Type B pancreatic cell (in vitro differentiated cells): Measurements from ENCODE around the gene DNAH14. TPM values are rescaled to one million over a fixed set of nuclear protein-coding genes. Genes with fewer than 3 reads are reported as not detected.
"Not testable (repeated sequence)": the region's sequence is repeated elsewhere in the genome, so short reads cannot be mapped to it uniquely, and the experiment has no call there.

Experiments used
- DNase-seq: peaks from one replicate; pipeline ENCODE4 v3.0.0; 2021; ENCODE audit warnings: mixed read lengths; ENCODE audit not compliant: unreplicated experiment; ENCODE audit errors: extremely low spot score
- H3K27ac Mint-ChIP-seq: 2 replicates; pipeline ENCODE4 v1.8.0; 2021; ENCODE audit warnings: mild to moderate bottlenecking, mixed read lengths
- H3K27me3 Mint-ChIP-seq: 2 replicates; pipeline ENCODE4 v1.8.0; 2021; ENCODE audit warnings: mixed read lengths
- H3K36me3 Mint-ChIP-seq: 2 replicates; pipeline ENCODE4 v1.8.0; 2021; ENCODE audit warnings: mixed read lengths
- H3K4me1 Mint-ChIP-seq: one replicate; pipeline ENCODE4 v1.8.0; 2021; ENCODE audit warnings: mixed read lengths; ENCODE audit not compliant: unreplicated experiment
- H3K4me3 Mint-ChIP-seq: 2 replicates; pipeline ENCODE4 v1.8.0; 2021; ENCODE audit warnings: mild to moderate bottlenecking, mixed read lengths
- H3K9me3 Mint-ChIP-seq: 2 replicates; pipeline ENCODE4 v1.8.0; 2021; ENCODE audit warnings: mixed read lengths
- total RNA-seq: library from RNA; stranded (reverse); gene quantifications from 2 replicates; pipeline ENCODE4 v1.2.1, GENCODE V29; 2021; ENCODE audit warnings: low replicate concordance
- TF ChIP-seq, protein P1 (sequence below): fragments of 200-600 bp; sonication (generic); conservative IDR thresholded peaks from 2 replicates; pipeline ENCODE4 v1.5.0; 2021; ENCODE audit warnings: antibody characterized with exemption, mild to moderate bottlenecking

DNAH14 gene
- total RNA-seq, 1 donor from 2014 or later: 42.1 TPM

DNA sequence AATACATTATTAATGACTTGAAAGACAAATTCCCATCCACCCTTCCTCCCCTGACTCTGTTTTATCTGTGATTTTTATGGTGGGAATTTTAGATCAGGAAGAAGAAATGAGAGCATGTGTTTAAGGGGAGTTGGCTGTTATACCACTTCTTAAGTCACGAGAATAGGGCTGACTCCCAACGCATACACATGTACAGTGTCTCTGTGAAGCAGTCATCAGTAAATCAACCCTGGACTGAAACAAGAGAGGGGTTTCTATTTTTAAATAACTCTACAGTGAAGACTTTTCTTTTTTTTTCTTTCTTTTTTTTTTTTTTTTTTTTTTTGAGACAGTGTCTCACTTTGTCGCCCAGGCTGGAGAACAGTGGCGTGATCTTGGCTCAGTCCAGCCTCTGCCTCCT lies 392.3 kb downstream of the DNAH14 start:
- TF ChIP-seq, protein P1, sequence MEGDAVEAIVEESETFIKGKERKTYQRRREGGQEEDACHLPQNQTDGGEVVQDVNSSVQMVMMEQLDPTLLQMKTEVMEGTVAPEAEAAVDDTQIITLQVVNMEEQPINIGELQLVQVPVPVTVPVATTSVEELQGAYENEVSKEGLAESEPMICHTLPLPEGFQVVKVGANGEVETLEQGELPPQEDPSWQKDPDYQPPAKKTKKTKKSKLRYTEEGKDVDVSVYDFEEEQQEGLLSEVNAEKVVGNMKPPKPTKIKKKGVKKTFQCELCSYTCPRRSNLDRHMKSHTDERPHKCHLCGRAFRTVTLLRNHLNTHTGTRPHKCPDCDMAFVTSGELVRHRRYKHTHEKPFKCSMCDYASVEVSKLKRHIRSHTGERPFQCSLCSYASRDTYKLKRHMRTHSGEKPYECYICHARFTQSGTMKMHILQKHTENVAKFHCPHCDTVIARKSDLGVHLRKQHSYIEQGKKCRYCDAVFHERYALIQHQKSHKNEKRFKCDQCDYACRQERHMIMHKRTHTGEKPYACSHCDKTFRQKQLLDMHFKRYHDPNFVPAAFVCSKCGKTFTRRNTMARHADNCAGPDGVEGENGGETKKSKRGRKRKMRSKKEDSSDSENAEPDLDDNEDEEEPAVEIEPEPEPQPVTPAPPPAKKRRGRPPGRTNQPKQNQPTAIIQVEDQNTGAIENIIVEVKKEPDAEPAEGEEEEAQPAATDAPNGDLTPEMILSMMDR: no peak
- H3K9me3 Mint-ChIP-seq: no peaks in the 10 kb centered on the region
- no peaks in the 10 kb centered on the region for H3K36me3 Mint-ChIP-seq
- no peak overlapping the region for H3K27ac Mint-ChIP-seq
- no peak overlapping the region for H3K4me3 Mint-ChIP-seq
- H3K27me3 Mint-ChIP-seq: no peaks in the 10 kb centered on the region
- peaks cover 5% of the 10 kb centered on the region for H3K4me1 Mint-ChIP-seq
- no peak for DNase-seq

DNA sequence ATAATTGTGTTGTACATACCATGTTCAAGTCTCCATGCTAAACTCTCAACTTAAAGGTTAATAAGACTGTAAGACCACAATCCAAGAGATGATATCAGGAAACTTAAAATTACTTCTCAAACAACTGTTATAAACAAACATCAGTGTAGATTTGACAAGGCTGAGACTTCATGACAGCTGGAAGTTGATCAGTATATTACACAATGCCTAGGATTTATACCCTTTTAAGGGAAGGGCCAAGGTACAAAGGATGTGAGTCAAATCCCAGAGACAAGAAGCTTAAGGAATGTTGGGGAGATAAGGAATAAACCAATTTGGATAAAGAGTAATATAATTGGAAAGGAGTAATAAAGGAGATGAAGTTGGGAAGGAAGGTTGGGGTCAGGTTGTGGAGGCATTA lies 399.6 kb downstream of the DNAH14 start:
- H3K27me3 Mint-ChIP-seq: no peaks in the 10 kb centered on the region
- no peak for DNase-seq
- no peaks in the 10 kb centered on the region for H3K9me3 Mint-ChIP-seq
- no peaks in the 10 kb centered on the region for H3K4me1 Mint-ChIP-seq
- no peak overlapping the region for H3K4me3 Mint-ChIP-seq
- TF ChIP-seq, protein P1: no peak
- H3K36me3 Mint-ChIP-seq: no peaks in the 10 kb centered on the region
- no peak overlapping the region for H3K27ac Mint-ChIP-seq

DNA sequence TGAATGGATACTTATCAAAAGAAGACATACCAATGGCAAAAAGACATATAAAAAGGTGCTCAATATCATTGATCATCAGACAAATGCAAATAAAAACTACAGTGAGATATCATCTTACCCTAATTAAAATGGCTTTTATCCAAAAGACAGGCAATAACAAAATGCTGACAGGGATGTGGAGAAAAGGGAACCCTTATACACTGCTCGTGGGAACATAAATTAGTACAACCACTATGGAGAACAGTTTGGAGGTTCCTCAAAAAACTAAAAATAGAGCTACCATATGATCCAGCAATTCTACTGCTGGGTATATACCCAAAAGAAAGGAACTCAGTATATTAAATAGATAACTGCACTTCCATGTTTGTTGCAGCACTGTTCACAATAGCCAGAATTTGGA lies 400.5 kb downstream of the DNAH14 start:
- H3K9me3 Mint-ChIP-seq, H3K27ac Mint-ChIP-seq, H3K36me3 Mint-ChIP-seq, DNase-seq, H3K4me1 Mint-ChIP-seq, H3K27me3 Mint-ChIP-seq, H3K4me3 Mint-ChIP-seq: not testable (repeated sequence)

DNA sequence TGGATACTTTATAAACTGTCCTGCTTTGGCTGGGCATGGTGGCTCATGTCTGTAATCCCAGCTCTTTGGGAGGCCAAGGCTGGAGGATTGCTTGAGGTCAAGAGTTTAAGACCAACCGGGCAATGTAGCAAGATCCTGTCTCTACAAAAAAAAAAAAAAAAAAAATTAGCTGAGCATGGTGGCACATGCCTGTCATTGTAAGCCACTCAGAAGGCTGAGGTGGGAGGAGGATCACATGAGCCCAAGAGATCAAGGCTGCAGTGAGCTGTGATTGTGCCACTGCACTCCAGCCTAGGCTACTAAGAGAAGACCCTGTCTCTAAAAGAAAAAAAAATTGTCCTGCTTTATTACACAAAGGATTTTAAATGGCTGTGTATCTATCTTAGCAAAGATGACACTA lies 403.2 kb downstream of the DNAH14 start:
- no peak overlapping the region for H3K27ac Mint-ChIP-seq
- TF ChIP-seq, protein P1: no peak

DNA sequence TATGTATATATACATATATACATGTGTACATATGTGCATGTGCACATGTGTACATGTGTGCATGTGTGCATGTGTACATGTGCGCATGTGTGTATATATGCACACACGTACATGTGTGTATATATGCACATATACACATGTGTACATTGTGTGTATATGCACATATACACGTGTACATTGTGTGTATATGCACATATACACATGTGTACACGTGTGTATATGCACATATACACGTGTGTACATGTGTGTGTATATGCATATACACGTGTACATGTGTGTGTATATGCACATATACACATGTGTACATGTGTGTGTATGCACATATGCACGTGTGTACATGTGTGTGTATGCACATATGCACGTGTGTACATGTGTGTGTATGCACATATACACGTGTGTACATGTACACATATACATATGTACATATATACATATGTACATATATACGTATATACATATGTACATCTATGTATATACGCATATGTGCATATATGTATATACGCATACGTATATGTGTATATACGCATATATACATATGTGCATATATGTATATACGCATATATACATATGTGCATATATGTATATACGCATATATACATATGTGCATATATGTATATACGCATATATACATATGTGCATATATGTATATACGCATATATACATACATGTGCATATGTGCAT lies 405.8 kb downstream of the DNAH14 start:
- H3K36me3 Mint-ChIP-seq, H3K4me1 Mint-ChIP-seq, DNase-seq, H3K9me3 Mint-ChIP-seq, H3K4me3 Mint-ChIP-seq, H3K27me3 Mint-ChIP-seq, H3K27ac Mint-ChIP-seq: not testable (repeated sequence)

More for the DNA sequence above, 403.2 kb downstream of the DNAH14 start:
- Mint-ChIP-seq H3K4me3 (no peak overlapping the region), H3K4me1 (no peaks in the 10 kb centered on the region), H3K36me3 (no peaks in the 10 kb centered on the region), H3K27me3 (no peaks in the 10 kb centered on the region), H3K9me3 (no peaks in the 10 kb centered on the region)
- no peak for DNase-seq

DNA sequence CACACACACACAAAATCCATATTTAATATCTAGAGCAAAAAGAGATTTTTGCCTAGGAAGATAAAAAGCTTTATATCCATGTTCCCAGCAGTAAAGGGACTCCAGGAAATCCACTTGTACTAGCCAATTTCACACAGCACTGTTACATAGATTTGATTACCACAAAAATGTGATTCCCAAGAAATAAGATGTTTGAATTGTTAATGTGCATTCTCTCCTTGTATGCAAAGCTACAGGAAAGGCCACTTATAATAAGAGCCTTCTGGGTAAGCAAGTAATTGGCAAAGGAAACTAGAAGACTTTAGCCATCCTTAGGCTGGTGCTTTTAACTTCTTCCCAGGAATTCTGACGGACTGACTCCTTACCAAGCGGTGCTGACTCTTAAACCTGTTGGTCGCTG lies 409.1 kb downstream of the DNAH14 start:
- H3K4me3 Mint-ChIP-seq: no peak overlapping the region
- TF ChIP-seq, protein P1: no peak
- no peaks in the 10 kb centered on the region for H3K4me1 Mint-ChIP-seq
- H3K9me3 Mint-ChIP-seq: no peaks in the 10 kb centered on the region
- no peak for DNase-seq
- H3K27me3 Mint-ChIP-seq: no peaks in the 10 kb centered on the region
- no peaks in the 10 kb centered on the region for H3K36me3 Mint-ChIP-seq
- H3K27ac Mint-ChIP-seq: no peak overlapping the region

DNA sequence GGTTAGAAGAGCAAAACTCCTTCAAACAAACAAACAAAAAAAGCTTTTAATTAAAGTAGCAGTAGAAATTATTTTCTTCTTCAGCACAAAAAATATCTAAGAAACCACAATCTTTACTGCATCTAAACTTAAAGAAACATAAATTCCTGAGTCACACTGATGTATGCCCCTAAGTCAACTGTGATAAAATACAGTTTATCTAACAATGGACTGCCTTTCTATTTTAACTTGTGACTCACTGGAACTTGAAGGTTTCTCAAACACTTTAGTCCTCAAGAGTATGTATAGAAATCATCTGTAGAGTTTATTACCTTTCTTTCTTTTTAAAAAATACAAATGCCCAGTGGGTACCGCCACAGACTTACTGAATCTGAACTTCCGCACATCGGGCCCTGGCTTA lies 412.2 kb downstream of the DNAH14 start:
- Mint-ChIP-seq H3K36me3 (no peaks in the 10 kb centered on the region), H3K9me3 (no peaks in the 10 kb centered on the region), H3K4me1 (no peaks in the 10 kb centered on the region), H3K4me3 (no peak overlapping the region), H3K27ac (no peak overlapping the region), H3K27me3 (no peaks in the 10 kb centered on the region)
- no peak for DNase-seq
- TF ChIP-seq, protein P1: no peak
